ENCODE data around the gene TSPAN5. TPM values are rescaled to one million over a fixed set of nuclear protein-coding genes. Genes with fewer than 3 reads are reported as not detected.

TSPAN5 gene
- total RNA-seq, 4 donors from 2014 or later = 14.5 to 33.4 (median 17.0) TPM

- Histone ChIP-seq H3K27me3 (no peaks in the 10 kb centered on the region), H3K9me3 (no peaks in the 10 kb centered on the region), H3K27ac (peak overlapping the region; percentile 24), H3K4me3 (no peak overlapping the region), H3K36me3 (peaks cover 24% of the 10 kb centered on the region), H3K4me1 (peaks cover 8% of the 10 kb centered on the region)
- DNase-seq (ENCODE audit: low spot score in 2 of 2) = no peak
- 68% methylated on average over 10 of the region's 10 CpGs for WGBS
- no peak for TF ChIP-seq POLR2AphosphoS5 (IDR thresholded peaks at IDR 0.05)
Observed at GRCh38 chr4:98446499-98447375, 211.7 kb downstream of the TSPAN5 start.

GRCh38 chr4:98444371-98444770 lies 214.0 kb downstream of the TSPAN5 start:
- Histone ChIP-seq H3K9me3 (no peaks in the 10 kb centered on the region), H3K4me1 (peaks cover 8% of the 10 kb centered on the region), H3K27ac (no peak overlapping the region), H3K4me3 (no peak overlapping the region), H3K27me3 (no peaks in the 10 kb centered on the region), H3K36me3 (peaks cover 36% of the 10 kb centered on the region)
- DNase-seq (ENCODE audit: low spot score in 2 of 2) = no peak
- TF ChIP-seq POLR2AphosphoS5 (IDR thresholded peaks at IDR 0.05) = no peak
- TF ChIP-seq POLR2A (IDR thresholded peaks at IDR 0.05) = no peak
- no peak for TF ChIP-seq CTCF (IDR thresholded peaks at IDR 0.05)
- no peak for TF ChIP-seq EP300 (IDR thresholded peaks at IDR 0.05)

GRCh38 chr4:98434816-98435215 lies 223.6 kb downstream of the TSPAN5 start:
- no peaks in the 10 kb centered on the region for H3K9me3 ChIP-seq

GRCh38 chr4:98433691-98434090 lies 224.7 kb downstream of the TSPAN5 start:
- Histone ChIP-seq H3K9me3 (no peaks in the 10 kb centered on the region), H3K27ac (no peak overlapping the region), H3K4me3 (no peak overlapping the region), H3K4me1 (no peaks in the 10 kb centered on the region), H3K36me3 (peaks cover 37% of the 10 kb centered on the region), H3K27me3 (no peaks in the 10 kb centered on the region)
- TF ChIP-seq CTCF (IDR thresholded peaks at IDR 0.05) (no peak), EP300 (IDR thresholded peaks at IDR 0.05) (no peak), POLR2A (IDR thresholded peaks at IDR 0.05) (no peak), POLR2AphosphoS5 (IDR thresholded peaks at IDR 0.05) (no peak)
- 84% methylated on average over 1 of the region's 1 CpG for WGBS
- DNase-seq (ENCODE audit: low spot score in 2 of 2) = no peak

More at GRCh38 chr4:98434816-98435215, 223.6 kb downstream of the TSPAN5 start:
- Histone ChIP-seq H3K27me3 (no peaks in the 10 kb centered on the region), H3K27ac (no peak overlapping the region), H3K4me3 (no peak overlapping the region), H3K36me3 (peaks cover 41% of the 10 kb centered on the region), H3K4me1 (no peaks in the 10 kb centered on the region)
- TF ChIP-seq POLR2A (IDR thresholded peaks at IDR 0.05) (no peak), POLR2AphosphoS5 (IDR thresholded peaks at IDR 0.05) (no peak), EP300 (IDR thresholded peaks at IDR 0.05) (no peak), CTCF (IDR thresholded peaks at IDR 0.05) (no peak)
- 85% methylated on average over 6 of the region's 6 CpGs for WGBS
- no peak for DNase-seq (ENCODE audit: low spot score in 2 of 2)

GRCh38 chr4:98430708-98431403 lies 227.6 kb downstream of the TSPAN5 start:
- H3K36me3 ChIP-seq = peaks cover 18% of the 10 kb centered on the region
- H3K27me3 ChIP-seq = no peaks in the 10 kb centered on the region
- H3K27ac ChIP-seq = no peak overlapping the region
- WGBS = 69% methylated on average over 4 of the region's 4 CpGs
- no peak overlapping the region for H3K4me3 ChIP-seq
- no peaks in the 10 kb centered on the region for H3K4me1 ChIP-seq
- H3K9me3 ChIP-seq = no peaks in the 10 kb centered on the region
- no peak for TF ChIP-seq CTCF (IDR thresholded peaks at IDR 0.05)
- no peak for TF ChIP-seq POLR2A (IDR thresholded peaks at IDR 0.05)
- TF ChIP-seq EP300 (IDR thresholded peaks at IDR 0.05) = no peak
- no peak for TF ChIP-seq POLR2AphosphoS5 (IDR thresholded peaks at IDR 0.05)
- DNase-seq (ENCODE audit: low spot score in 2 of 2) = no peak

All from suprapubic skin (tissue), 4 donors.